ENCODE data around the gene POM121L2. TPM values are rescaled to one million over a fixed set of nuclear protein-coding genes. Genes with fewer than 3 reads are reported as not detected.

The POM121L2 gene
- not detected in 2 replicates for total RNA-seq

GRCh38 chr6:27312146-27312949, at the start of gene POM121L2:
TSS of gene POM121L2 (minus strand) at chr6:27312273. CDS start at chr6:27312170, 103 bp downstream.

Other genes starting within 250 kb of the POM121L2 start
- gene PRSS16, start 64.6 kb downstream of the POM121L2 start, total RNA-seq, result 5.5 and 6.7 TPM in 2 replicates
- 0.64 and 2.4 TPM in 2 replicates for gene ZNF391, start 76.5 kb upstream of the POM121L2 start, total RNA-seq
- gene ZNF184, start 160.8 kb upstream of the POM121L2 start, total RNA-seq, result 4.8 and 5.3 TPM in 2 replicates